Measurements from ENCODE around the gene DDX3X. TPM values are rescaled to one million over a fixed set of nuclear protein-coding genes. Genes with fewer than 3 reads are reported as not detected.
A peak's percentile ranks its signal among the peaks of the same experiment; 100 is the strongest.

Gene DDX3X
- total and polyA plus RNA-seq, 10 of the 15 experiments (the other 5 are each of a cell fraction or from before 2014, with no cell fraction given): 52.0 to 283 (median 172) TPM

DNA sequence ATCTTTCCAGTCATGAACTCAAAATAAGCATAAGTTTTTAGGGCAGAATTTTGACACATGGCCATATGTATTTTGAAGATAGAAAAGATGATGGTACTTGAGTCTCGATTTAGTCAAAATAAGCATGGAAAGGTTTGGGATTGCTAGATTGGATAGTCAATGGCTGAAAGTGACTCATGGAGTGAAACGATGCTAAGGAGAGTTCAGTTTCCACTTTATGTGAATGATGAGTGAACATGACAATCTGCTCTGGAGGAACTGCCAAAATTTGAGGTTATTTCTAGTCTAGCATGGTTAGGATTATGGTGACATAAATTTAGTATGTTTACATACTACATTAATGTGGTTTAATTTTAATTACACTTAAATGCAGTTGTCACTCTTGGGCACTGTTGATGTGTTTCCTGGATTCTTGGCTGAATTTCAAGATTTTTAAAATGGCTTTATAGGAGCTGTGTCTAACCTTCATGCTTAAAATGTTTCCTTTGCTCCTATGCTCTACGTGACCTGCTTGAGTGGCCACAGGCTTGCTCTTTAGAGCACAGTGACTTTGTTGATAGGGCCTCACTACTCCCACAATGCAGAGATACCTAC lies 17.1 kb downstream of the DDX3X start:
- Histone ChIP-seq H3K9ac (ENCODE audit: control insufficient read depth, insufficient read depth, low read length) (no peak overlapping the region), H3K36me3 (ENCODE audit: control insufficient read depth in 2 of 2, insufficient read depth in 2 of 2, low read length in 1 of 2) (peaks cover 2 to 18% of the 10 kb centered on the region in 2 experiments), H3K27me3 (replicated peaks in 1 of 2; ENCODE audit: control insufficient read depth in 2 of 2, insufficient read depth in 2 of 2, low read length in 1 of 2) (no peaks in the 10 kb centered on the region), H3K9me3 (replicated peaks; ENCODE audit: control insufficient read depth, insufficient read depth, low read length) (no peaks in the 10 kb centered on the region), H3K4me1 (ENCODE audit: control insufficient read depth, insufficient read depth, low read length) (no peaks in the 10 kb centered on the region), H3K4me3 (no peak overlapping the region), H3K79me2 (ENCODE audit: control insufficient read depth, insufficient read depth, low read length) (no peaks in the 10 kb centered on the region), H2AFZ (ENCODE audit: control insufficient read depth, low read depth, low read length) (no peak overlapping the region), H3K27ac (ENCODE audit: control insufficient read depth, insufficient read depth) (no peak overlapping the region), H3K4me2 (ENCODE audit: control insufficient read depth, insufficient read depth) (no peak overlapping the region), H4K20me1 (ENCODE audit: control insufficient read depth, insufficient read depth) (no peaks in the 10 kb centered on the region)
- in situ Hi-C loops (cut with MboI): no loop called here
- WGBS (ENCODE audit: insufficient coverage, insufficient replicate concordance, low lambda C conversion rate, missing lambda C conversion rate): 69% methylated on average over 3 of the region's 3 CpGs
- RAD21 ChIA-PET (ENCODE audit: unreplicated experiment): no interaction called here
- DNase-seq (ENCODE audit: low read depth, low spot score): no peak
- CTCF ChIA-PET: no interaction called here
- POLR2A ChIA-PET: no interaction called here
- intact Hi-C loops (cut with micrococcal nuclease; ENCODE audit: unreplicated experiment): no loop called here
- no TSS peak for BruUV-seq (replicated peaks)
- no peak for FAIRE-seq
- SMC1A ChIA-PET (ENCODE audit: uncharacterized antibody, unreplicated experiment): no interaction called here
- peak; percentile 48 for ATAC-seq
- TF ChIP-seq MTA3 (IDR thresholded peaks at IDR 0.05; ENCODE audit: borderline replicate concordance, low read length): peak; percentile 91; the same call in 1 of the 2 replicates
- peak; percentile 11; the same call in 1 of the 2 replicates for TF ChIP-seq CBFB (IDR thresholded peaks at IDR 0.05; ENCODE audit: low read depth)
- TF ChIP-seq, protein P1, sequence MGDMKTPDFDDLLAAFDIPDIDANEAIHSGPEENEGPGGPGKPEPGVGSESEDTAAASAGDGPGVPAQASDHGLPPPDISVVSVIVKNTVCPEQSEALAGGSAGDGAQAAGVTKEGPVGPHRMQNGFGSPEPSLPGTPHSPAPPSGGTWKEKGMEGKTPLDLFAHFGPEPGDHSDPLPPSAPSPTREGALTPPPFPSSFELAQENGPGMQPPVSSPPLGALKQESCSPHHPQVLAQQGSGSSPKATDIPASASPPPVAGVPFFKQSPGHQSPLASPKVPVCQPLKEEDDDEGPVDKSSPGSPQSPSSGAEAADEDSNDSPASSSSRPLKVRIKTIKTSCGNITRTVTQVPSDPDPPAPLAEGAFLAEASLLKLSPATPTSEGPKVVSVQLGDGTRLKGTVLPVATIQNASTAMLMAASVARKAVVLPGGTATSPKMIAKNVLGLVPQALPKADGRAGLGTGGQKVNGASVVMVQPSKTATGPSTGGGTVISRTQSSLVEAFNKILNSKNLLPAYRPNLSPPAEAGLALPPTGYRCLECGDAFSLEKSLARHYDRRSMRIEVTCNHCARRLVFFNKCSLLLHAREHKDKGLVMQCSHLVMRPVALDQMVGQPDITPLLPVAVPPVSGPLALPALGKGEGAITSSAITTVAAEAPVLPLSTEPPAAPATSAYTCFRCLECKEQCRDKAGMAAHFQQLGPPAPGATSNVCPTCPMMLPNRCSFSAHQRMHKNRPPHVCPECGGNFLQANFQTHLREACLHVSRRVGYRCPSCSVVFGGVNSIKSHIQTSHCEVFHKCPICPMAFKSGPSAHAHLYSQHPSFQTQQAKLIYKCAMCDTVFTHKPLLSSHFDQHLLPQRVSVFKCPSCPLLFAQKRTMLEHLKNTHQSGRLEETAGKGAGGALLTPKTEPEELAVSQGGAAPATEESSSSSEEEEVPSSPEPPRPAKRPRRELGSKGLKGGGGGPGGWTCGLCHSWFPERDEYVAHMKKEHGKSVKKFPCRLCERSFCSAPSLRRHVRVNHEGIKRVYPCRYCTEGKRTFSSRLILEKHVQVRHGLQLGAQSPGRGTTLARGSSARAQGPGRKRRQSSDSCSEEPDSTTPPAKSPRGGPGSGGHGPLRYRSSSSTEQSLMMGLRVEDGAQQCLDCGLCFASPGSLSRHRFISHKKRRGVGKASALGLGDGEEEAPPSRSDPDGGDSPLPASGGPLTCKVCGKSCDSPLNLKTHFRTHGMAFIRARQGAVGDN (IDR thresholded peaks at IDR 0.05): no peak
- TF ChIP-seq TAF1 (IDR thresholded peaks at IDR 0.05; ENCODE audit: borderline replicate concordance, low read depth, low read length): no peak
- TF ChIP-seq TARDBP (IDR thresholded peaks at IDR 0.05; ENCODE audit: borderline replicate concordance): no peak
- no peak for TF ChIP-seq MYB (IDR thresholded peaks at IDR 0.05; ENCODE audit: borderline replicate concordance, low read depth, low read length)
- peak; percentile 28; the same call in 1 of the 2 replicates for TF ChIP-seq PAX5 (IDR thresholded peaks at IDR 0.05; ENCODE audit: borderline replicate concordance, low read depth, low read length)
- peak; percentile 58; the same call in 2 of the 3 replicates for TF ChIP-seq POU2F2 (IDR thresholded peaks at IDR 0.05; ENCODE audit: borderline replicate concordance, low read depth, low read length)
- peak; percentile 16; the same call in 1 of the 2 replicates for TF ChIP-seq RUNX3 (IDR thresholded peaks at IDR 0.05; ENCODE audit: low read length)
- TF ChIP-seq, protein P2, sequence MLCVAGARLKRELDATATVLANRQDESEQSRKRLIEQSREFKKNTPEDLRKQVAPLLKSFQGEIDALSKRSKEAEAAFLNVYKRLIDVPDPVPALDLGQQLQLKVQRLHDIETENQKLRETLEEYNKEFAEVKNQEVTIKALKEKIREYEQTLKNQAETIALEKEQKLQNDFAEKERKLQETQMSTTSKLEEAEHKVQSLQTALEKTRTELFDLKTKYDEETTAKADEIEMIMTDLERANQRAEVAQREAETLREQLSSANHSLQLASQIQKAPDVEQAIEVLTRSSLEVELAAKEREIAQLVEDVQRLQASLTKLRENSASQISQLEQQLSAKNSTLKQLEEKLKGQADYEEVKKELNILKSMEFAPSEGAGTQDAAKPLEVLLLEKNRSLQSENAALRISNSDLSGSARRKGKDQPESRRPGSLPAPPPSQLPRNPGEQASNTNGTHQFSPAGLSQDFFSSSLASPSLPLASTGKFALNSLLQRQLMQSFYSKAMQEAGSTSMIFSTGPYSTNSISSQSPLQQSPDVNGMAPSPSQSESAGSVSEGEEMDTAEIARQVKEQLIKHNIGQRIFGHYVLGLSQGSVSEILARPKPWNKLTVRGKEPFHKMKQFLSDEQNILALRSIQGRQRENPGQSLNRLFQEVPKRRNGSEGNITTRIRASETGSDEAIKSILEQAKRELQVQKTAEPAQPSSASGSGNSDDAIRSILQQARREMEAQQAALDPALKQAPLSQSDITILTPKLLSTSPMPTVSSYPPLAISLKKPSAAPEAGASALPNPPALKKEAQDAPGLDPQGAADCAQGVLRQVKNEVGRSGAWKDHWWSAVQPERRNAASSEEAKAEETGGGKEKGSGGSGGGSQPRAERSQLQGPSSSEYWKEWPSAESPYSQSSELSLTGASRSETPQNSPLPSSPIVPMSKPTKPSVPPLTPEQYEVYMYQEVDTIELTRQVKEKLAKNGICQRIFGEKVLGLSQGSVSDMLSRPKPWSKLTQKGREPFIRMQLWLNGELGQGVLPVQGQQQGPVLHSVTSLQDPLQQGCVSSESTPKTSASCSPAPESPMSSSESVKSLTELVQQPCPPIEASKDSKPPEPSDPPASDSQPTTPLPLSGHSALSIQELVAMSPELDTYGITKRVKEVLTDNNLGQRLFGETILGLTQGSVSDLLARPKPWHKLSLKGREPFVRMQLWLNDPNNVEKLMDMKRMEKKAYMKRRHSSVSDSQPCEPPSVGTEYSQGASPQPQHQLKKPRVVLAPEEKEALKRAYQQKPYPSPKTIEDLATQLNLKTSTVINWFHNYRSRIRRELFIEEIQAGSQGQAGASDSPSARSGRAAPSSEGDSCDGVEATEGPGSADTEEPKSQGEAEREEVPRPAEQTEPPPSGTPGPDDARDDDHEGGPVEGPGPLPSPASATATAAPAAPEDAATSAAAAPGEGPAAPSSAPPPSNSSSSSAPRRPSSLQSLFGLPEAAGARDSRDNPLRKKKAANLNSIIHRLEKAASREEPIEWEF (IDR thresholded peaks at IDR 0.05; ENCODE audit: insufficient replicate concordance, low read depth, low read length): peak; percentile 51
- TF ChIP-seq, protein P3, sequence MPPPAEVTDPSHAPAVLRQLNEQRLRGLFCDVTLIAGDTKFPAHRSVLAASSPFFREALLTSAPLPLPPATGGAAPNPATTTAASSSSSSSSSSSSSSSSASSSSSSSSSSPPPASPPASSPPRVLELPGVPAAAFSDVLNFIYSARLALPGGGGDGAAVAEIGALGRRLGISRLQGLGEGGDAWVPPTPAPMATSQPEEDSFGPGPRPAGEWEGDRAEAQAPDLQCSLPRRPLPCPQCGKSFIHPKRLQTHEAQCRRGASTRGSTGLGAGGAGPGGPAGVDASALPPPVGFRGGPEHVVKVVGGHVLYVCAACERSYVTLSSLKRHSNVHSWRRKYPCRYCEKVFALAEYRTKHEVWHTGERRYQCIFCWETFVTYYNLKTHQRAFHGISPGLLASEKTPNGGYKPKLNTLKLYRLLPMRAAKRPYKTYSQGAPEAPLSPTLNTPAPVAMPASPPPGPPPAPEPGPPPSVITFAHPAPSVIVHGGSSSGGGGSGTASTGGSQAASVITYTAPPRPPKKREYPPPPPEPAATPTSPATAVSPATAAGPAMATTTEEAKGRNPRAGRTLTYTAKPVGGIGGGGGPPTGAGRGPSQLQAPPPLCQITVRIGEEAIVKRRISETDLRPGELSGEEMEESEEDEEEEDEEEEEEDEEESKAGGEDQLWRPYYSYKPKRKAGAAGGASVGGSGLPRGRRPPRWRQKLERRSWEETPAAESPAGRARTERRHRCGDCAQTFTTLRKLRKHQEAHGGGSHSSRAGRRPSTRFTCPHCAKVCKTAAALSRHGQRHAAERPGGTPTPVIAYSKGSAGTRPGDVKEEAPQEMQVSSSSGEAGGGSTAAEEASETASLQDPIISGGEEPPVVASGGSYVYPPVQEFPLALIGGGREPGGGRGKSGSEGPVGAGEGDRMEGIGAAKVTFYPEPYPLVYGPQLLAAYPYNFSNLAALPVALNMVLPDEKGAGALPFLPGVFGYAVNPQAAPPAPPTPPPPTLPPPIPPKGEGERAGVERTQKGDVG (CRISPR knock-in tag; IDR thresholded peaks at IDR 0.05): 0 out of 2 replicates have a peak, but pooled peaks have one; percentile 28
- TF ChIP-seq POLR2AphosphoS5 (IDR thresholded peaks at IDR 0.05; ENCODE audit: low read length): peak; percentile 97

Data from GM12878 (cell line).